Measurements from ENCODE around the gene GOLGA6L4.
"Not testable (repeated sequence)": the region's sequence is repeated elsewhere in the genome, so short reads cannot be mapped to it uniquely, and the experiment has no call there.

The GOLGA6L4 gene, protein sequence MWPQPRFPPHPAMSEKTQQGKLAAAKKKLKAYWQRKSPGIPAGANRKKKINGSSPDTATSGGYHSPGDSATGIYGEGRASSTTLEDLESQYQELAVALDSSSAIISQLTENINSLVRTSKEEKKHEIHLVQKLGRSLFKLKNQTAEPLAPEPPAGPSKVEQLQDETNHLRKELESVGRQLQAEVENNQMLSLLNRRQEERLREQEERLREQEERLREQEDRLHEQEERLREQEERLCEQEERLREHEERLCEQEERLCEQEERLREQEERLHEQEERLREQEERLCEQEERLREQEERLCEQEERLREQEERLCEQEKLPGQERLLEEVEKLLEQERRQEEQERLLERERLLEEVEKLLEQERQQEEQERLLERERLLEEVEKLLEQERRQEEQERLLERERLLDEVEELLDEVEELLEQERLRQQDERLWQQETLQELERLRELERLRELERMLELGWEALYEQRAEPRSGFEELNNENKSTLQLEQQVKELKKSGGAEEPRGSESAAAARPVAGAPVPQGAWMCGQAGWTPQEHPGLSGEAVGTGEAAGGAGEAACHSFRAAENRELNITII

GRCh38 chr15:84235573-84235972 is at the start of gene GOLGA6L4:
Gene GOLGA6L4 (plus strand): TSS chr15:84235773. CDS start chr15:84235835, 62 bp downstream.
- not testable (repeated sequence) for DNase-seq

DNA sequence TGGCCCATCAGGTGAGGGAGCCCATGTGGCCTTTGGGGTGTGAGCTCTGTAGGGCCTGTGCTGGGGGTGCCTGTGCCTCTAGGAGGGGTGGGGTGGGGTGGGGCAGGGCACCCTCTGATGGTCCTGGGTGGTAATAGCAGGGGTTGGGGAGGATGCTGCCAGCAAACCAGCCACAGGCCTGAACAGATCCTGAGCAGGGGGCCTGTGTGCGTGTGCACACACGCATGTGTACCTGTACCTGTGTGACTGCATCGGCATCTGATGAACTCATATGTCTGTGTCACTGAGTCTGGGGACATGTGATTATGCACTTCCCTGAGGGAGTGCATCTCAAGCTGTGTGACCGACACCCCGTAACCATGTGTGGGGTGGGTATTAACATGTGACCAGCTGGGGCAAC is 42.6 kb upstream of the GOLGA6L4 start:
- not testable (repeated sequence) for DNase-seq

DNA sequence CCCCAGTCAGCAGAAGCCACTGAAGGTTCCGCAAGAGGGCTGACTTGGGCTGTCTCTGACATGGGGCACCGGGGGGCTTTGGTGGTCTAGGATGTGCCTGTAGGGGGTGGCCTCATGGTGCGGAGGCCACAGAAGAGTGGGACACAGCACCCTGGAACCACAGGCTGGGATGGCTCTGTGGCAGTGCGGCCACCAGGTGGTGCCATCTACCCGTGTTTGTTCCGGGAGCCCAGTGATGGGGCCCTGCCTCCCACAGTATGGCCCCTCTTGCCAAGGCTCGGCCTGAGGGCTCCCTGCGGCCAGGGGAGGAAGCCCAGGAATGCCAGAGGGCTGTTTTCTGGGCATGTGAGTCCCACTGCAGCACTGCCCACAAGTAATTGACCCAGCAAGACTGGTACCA is 40.0 kb upstream of the GOLGA6L4 start:
- not testable (repeated sequence) for DNase-seq

DNA sequence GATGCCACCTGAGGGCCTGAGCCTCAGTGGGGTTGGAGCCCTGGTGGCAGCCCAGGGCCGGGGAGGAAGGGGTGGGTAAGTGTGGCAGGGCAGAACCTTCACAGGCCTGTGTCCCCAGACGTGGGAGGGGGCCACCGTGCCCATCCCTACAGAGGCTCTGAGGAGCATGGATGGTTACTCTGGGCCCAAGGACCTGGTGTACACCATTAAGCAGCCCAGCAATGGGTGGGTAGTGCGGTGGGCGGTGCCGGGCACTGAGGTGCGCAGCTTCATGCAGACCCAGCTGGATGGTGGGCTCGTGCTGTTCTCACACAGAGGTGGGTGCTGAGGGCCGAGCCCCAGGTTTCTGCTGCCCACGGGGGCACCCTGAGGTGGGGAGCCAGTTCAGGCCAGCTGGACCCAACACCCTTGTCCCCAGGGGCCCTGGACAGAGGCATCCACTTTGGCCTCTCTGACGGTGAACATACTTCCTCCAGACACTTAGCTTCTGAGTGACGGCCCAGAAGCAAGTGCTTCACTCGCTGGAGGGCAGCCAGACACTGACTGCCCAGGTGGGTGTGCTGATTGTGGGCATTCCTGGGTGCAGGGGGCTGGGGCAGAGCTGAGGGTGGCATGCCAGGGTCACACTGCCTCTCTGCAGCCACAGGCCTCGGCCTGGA is 38.9 kb upstream of the GOLGA6L4 start:
- DNase-seq: not testable (repeated sequence)

DNA sequence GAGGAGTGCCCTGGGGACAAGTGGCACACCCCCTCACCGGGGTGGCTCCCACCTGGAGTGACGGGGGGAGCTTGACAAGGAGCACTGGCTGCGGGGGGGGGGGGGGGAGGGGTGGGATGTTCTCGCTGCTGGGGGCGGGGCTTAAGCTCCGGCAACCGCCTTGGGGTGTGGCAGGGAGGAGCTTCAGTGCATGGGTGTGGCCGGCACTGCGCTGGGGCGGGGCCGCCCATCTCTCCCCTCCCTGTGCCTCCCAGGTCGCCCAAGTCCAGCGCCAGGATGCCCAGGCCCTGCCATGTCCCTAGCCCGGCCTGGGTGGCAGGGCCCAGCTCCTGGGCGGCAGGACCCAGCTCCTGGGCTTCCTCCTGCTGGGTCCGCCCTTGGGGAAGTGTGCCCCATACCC is 35.7 kb upstream of the GOLGA6L4 start:
- DNase-seq: not testable (repeated sequence)

DNA sequence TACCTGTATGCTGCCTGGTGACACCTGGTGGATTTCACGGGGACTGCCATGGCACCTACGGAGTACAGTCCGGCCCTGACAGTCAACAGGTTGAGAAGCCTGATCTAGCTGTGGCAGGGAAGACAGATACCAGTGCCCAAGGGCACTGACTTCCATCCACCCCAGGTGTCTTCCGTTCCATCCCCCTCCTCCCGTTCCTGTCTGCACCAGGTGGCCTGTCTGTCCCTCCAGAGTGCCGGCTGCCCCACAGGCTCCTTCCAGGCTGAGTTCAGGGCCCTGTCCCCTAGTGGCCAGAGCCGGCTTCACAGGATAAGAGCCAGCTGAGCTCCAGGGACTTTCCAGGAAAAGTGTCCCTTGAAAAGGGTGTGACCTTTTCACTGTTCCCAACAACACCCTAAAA is 10.9 kb downstream of the GOLGA6L4 start:
- not testable (repeated sequence) for DNase-seq

Measured in NCI-H446 treated with DMSO at 0.1 percent for 48 hours (cell line).